Activated T-cell treated with anti-CD3 and anti-CD28 coated beads for 1 hour (primary cell): Measurements from ENCODE around the gene GPR108.

Experiments
- DNase-seq: peaks from one replicate; pipeline ENCODE4 v3.0.0-alpha.2; 2020; ENCODE audit warnings: low read depth

Gene GPR108

DNA sequence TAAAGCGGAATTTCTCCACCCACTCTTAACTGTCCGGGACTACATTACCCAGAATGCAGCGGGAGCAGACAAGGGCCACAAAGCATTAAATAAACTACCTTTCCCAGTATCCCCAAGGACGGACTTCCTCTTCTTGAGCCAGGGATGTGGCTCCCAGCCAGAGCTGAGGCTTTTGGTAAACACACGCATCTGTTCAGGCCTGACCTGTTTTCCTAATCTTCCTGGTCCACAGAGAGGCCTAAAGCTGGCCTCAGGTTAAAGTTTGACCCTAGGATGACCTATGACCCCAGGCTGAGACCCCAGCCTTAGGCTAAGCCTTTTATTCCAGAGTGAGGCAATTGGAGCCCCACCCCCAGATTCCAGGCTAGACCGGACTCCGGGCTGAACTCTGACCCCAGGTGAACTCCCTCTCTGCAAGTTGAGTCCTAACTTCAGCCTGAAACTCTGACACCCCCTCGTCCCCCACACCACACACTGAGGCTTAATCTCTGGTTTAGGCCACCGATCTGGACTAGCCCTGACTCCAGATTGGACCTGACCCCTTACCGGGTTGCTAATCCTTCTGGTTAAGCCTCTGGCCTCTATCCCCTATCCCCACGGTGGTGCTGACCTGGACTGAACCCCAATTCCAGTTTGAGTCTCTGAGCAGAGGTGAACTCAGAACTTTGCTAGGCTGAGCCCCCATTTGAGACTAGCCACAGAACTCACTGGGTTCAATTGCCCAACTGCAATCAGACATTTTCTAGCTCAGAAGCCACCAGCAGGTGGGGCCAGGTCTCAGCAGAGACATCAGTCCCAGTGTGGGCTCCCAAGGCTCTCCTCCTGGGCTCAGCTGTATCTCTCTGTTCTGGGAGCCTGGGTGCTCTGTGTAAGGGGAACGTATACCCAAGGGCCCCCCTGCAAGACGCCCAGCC, 750 bp upstream of the GPR108 start:
- DNase-seq, result peak; percentile 67

DNA sequence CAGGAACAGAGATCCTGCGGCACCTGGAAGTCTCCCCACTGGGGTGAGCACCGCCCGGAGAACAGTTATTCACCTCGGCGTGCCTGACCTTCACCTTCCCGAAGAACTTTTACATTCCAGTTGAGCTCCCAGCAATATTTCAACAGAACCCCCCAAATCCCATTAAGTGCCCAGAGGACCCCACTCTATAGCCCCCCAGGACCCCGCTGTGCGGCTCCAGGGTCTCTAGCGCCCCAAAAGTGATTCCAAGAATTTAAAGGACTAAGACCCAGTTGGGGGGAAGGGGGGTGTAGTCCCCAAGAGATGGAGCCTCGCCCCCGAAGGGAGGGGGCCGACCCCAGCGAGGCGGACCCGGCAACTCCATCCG, 480 bp downstream of the GPR108 start:
- DNase-seq, result no peak

DNA sequence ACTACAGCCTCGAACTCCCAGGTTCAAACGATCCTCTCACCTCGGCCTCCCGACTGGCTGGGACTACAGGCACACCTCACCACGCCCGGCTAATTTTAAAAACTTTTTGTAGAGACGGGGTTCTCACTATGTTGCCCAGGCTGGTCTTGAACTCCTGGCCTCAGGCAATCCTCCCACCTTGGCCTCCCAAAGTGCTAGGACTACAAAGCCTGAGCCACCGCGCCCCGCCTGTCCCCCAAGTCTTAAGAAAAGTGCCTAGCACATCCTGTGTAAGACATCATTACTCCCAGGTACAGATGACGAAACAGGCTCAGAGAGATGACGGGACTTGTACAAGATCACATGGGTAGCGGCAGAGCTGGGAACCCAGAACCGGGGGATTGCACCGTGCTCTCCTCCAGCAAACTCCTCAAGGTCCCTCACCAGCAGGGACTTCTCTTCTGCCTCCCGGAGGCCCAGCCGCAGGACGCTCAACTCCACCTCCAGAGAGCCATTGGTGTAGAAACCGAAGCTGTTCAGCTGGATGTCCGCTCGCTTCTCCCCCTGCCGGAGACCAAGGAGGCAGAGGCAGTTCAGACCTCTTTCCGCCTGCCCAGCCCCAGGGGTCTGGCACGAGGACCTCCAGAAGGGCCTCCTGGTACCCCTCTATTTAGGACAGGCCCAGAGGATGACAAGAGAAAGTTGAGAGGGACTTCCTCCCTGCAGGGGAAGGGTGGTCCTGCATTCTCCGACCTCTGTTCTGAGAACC, 1.0 kb downstream of the GPR108 start:
- peak; percentile 39 for DNase-seq

DNA sequence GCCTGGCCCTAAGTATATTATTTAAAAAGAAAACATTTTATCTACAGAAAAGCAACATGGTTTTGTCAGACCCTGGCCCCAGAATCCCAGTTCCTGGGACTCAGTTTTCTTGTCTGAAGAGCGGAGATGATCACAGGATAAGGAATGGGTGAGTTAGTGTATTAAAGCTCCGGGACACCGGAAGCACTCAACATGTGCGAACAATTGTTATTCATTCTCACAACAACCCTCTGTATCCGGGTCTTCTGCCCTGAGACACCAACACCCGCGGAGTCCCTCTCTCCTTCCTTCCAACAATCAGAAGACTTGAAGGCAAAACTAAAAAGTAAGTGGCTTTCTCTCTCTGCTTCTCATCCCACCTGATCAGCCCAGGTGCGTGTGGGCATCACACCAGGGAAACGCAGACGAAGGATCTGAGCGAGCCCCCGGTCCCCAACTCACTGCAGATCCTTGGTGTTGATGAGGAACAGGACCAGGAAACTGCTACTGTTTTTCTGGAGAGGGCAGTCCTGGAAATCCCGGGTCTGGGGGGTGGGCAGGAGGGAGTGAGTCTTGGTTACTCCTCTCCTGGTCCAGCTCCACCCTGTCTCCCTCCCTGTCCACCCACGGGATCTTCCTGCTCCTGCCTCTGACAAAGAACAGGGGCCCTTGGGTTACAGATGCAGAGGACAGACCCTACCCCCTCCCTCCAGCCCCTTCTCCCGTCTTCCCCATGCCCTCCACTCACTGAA, 2.0 kb downstream of the GPR108 start:
- DNase-seq, result no peak

DNA sequence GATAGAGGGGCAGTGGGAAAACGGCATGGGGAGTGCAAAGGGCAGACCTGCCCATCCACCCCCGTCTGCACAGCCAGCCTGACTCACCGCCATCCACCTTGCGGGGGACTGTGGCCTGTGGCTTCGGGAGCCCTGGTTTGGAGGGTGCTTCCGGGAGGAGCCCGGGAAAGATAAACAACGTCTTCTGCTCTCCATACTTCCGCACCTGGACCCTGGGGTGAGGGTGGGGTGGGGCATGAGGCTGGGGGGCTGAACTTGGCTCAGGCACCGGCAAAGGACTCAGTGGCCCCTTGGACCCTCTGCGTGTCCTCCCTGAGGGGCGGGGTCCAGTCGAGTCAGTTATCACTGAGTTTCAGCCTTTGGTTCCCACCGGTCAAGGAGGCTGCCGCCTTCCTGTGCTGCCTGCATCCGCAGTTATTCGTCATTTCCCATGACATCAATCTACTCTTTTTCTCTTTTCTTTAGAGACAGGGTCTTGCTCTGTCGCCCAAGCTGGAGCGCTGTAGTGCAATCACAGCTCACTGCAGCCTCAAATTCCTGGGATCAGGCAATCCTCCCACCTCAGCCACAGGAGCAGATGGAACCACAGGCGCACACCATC, 3.2 kb downstream of the GPR108 start:
- no peak for DNase-seq

DNA sequence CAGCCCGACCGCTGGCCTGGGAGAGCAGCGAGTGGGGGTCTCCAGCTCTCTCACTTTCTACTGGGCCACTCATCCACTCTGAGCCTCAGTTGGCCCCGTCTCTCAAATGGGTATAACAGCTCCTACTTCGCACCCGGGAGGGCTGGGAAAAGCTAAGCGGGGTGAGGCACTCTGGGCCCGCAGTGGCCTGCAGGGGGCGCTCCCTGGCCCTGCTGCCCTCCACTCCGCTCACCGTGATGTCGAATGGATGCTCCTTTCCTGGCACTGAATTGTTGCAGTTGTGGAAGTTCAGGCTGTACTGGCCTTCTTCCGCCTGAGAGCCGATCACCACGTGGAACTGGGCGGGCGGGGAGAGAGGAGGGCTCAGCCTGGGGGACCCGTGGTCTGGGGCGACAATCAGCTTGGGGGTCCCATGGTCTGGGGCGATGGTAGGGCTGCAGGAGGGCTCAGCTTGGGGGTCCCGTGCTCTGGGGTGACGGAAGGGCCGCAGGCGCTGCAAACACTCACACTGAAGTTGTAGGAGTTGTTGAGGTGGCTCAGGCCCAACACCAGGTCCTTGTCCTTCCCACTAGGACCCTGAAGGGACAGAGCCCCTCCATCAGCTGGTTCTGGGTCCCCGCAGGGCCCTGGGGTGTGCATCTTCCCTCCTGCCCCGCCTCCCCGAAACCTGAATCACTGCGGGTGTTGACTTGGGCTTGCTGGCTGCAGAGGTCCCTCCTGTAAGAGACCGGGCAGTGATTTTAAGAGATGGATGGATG, 3.9 kb downstream of the GPR108 start:
- no peak for DNase-seq

DNA sequence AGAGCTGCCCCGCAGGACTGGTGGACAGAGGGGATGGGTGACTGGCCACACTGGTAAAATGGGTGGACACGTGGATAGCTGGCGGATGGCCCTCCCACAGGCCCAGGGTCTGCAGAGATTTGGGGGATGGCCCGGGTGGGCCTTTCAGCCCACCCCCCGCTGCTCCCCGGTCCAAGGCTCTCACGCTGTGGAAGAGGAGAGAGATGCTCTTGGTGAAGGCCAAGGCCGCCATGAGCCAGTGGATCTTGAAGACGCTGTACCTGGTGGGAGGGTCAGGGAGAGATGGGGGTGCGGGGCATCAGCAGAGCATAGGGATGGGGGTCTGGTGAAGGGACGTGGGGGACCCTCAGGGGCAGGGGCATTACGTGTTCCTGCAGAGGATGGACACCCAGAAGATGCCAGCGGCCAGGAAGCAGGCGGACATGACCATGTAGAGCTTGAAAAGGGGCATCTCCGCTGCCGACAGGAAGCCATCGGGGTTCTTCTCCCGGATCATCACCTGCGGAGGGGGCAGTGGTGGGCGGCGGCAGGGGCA, 4.5 kb downstream of the GPR108 start:
- no peak for DNase-seq

DNA sequence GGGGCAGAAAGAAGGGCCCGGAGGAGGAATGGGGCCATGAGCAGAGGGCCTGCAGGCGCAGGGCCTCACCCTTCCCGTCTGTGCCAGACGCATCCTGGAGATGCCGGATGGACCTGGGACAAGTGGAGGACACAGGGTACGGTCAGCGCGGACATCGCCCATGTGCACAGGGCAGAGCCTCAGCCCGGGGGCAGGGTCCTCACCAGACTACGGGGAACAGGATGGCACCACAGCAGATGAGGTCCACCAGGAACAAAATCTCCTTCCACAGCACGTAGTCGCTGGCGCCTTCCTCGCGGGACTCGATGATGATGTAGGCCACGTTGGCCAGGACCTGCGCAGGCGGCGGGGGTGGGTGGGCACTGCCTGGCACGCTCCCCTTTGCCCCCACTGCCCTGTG, 5.6 kb downstream of the GPR108 start:
- no peak for DNase-seq

DNA sequence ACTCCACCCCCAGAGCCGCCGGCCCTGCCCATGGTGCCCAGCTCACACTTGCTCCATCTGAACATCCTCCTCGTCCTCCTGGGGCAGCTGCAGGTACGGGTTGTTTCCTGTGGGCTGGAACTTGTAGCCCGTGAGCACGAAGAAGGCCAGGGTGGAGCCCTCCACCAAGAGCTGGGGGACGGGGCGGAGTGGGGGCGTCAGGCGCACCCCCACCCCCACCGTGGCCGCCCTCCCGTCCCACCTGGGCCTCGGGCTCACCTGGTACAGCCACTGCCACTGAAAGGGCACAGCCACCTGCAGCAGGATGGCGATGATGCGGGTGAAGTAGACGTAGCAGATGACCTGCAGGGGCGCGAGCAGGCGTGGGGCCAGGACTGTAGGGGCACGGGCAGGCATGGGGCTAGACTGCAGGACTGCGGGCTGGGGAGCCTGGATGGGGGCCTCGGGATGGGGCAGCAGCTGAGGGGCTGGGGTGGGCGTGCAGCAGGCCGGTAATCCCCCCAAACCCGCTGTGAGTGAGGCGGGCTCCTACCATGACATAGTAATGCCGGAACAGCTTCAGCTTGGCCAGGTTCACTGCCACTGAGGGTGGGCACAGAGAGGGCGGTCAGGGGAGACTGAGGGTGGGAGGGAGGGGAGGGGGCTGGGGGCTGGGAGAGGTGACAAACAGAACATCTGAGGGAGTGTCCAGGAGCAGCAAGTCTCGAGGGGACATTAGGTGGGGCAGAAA, 6.3 kb downstream of the GPR108 start:
- no peak for DNase-seq

DNA sequence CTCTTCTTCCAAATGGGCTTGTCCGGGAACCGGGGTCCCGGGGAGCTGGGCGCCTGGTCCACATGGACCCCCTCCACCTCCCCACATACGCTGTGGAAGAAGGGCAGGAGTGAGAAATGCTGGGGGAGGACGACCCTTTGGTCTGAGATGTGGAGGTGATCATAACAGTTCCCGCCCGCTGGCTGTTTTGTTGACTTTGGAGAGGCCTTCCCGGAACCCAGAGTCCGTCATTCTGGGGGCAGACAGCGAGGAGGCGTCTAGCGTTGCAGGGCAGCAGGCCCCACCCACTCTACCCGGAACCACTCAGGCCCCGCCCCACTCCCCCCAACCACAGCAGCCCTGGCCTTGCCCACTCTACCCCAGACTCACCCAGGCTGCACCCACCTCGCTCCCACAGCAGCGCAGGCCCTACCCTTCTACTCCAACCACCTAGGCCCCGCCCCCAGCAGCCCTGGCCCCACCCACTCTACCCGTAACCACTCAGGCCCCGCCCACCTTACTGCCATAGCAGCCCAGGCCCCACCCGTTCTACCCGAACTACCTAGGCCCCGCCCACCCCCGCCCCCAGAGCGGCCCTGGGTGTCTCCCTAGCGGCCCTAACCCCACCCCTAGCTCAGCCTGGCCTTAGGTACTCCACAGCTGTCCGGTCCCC, 7.1 kb downstream of the GPR108 start:
- DNase-seq, result no peak

DNA sequence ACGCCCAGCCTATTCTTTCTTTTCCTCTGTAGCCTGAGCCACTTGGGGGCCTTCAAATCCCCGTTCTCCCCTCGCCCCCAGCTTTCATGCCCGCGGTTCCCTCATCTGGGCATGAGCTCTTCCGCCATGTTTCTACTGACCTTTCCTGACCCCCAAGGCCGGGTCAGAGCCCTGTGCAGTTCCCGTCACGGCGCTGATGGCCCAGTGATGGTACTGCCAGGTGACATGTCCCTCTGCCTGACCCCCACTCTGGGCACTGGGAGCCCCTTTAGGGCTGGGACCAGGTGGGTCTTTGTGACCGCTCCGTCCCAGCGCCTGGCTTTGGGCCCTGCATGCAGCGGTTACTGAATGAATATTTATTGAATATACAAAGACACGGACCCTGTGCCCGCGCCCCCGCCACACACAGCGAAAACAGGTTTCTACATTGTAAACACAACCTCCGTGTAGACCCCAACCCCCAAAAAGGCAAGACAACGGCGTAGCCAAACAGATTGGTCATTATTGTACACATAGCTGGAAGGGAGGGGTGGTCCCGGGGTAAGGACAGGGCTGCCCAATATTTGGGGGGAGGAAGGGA, 7.7 kb downstream of the GPR108 start:
- DNase-seq, result no peak

DNA sequence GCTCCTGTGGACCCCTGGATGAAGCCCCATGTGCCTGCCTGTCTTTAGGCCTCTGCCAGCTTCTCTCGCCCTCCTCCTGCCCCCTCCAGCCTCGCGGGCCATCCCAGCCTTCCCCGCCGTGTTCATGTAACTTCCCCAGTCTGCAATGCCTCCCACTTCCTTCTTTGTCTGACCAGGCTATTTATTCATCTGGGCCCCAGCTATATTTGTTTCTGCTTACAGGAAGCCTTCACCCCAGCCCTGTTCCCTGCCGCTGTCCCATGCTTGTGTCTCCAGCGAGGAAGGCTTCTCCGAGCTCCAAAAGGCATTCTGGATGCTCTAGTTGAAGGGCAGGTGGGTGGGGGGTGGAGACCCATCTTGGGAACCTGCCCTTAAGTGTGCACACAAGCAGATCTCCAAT, 9.0 kb downstream of the GPR108 start:
- no peak for DNase-seq

DNA sequence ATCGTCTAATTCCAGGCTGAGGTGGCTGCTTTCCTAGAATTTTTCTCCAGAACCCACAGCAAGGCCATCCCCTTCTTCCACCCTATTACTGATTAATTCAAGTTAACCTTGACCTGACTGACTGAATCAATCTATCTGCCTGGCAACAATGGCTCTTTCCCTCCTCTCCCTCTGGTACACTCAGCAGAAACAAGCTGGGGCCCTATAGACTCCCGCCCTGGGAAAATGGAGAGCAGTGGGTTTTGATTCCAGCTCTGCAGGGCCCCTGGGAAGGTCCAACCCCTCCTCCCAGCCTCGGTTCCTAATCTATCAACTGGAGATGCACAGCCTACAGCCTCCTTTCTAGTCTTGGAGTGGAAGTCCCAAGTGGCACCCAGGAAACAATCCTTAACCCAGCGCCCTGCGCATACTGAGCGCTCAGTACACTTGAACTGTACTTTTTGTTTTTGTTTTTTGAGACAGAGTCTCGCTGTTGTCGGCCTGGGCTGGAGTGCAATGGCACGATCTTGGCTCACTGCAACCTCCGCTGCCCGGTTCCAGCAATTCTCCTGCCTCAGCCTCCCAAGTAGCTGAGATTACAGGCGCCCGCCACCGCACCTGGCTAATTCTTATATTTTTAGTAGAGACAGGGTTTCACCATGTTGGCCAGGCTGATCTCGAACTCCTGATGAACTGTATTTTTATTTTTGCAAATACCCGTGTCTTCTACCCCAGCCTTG, 11.7 kb downstream of the GPR108 start:
- no peak for DNase-seq

DNA sequence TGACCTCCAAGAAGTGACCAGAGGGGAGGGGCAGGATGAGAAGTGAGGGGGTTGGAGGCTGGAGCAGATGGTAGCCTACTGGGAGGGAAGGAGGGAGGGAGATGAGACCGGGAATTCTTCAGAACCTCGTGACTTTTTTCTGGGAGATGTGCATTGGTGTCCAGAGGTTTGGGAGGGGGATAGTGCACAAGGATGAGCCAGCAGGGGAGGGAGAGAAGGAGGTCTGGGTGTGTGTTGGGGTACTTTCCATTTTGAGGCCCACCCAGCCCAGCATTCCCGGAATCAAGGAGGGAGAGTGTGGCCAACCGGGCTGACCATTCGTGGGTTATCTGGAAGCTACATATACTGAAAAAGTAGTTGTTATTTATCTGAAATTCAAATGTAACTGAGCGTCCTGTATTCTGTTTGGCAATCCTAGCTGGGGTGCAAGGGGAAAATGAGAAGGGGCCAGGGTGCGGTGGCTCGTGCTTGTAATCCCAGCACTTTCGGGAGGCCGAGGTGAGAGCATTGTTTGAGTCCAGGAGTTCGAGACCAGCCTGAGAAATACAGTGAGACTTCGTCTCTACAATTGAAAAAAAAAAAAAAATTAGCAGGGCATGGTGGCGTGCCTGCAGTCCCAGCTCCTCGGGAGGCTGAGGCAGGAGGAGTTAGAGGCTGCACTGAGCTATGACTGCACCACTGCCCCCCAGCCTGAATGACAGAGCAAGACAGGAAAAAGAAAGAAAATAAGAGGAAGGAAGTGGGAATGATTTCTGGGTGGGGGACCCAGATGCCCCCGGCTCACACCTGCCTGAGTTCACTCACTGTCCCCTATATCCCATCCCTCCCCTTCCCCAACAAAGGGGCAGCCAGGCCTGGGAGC, 12.5 kb downstream of the GPR108 start:
- DNase-seq, result no peak

DNA sequence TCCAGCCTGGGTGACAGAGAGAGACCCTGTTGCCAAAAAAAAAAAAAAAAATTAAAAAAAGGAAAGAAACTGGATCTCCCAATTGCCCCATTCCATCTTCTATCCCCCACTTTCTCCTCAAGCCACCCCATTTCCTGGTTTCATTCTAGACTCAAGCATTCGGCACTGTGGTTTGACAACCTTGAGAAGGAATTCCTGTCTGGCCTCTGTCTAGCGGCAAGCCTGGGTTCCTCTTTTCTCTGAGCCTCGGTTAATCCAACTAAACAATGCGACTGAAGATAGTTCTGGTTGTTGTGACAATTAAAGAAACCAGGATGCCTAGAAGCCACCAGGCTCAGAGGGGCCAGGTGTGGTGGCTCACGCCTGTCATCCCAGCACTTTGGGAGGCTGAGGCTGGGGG, 13.6 kb downstream of the GPR108 start:
- DNase-seq, result no peak

DNA sequence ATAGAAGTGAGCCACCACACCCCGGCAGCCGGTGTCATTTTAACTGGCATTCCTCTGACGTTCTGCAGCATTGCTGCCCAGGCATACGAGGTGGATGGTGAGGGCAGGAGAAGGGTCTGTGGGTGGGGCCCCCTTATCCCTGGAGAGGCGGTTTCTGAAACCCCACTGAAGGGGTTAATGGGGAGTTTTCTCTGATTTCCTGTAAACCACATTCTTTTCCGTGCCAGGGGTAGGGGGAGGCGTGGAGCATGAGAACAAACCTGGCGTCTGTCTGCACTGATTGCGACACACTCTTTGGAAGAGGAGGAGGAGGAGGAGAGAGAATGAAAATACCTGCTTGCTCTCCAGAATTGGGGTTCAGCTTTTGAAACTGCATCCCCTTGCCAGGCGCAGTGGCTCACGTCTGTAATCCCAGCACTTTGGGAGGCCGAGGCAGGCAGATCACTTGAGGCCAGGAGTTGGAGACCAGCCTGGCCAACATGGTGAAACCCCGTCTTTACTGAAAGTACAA, 14.2 kb downstream of the GPR108 start:
- no peak for DNase-seq

DNA sequence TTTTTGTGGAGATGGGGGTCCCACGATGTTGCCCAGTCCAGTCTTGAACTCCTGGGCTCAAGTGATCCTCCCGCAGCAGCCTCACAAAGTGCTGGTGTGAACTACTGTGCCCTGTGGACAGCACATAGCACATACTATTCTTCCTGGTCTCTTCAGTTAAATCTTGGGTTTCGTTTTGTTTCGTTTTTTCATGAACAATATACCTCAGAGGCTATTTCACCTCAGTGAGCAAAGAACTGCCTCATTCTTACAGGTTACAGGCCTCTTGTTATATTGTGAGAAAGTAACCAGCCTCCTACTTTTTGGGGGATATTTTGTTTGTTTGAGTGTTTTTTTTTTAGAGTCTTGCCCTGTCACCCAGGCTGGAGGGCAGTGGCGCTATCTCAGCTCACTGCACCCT, 15.6 kb downstream of the GPR108 start:
- DNase-seq, result no peak

DNA sequence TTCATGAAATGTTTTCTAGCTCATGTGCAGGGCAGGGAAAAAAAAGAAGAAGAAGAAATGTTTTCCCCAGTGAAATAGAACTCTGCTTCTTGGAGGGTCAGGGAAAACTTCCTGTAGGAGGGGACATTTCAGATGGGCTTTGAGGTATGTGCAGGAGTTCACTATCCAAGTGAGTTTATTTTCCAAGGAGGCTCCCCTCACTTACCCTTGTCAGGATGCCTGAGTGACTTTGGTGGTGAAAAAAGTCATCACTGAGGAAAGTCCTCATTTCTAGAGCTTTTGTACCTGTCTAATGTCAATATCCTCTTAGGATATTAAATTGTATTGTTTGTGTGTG, 16.3 kb downstream of the GPR108 start:
- no peak for DNase-seq
